H9 (cell line): ENCODE data around the gene RNF167. TPM values are rescaled to one million over a fixed set of nuclear protein-coding genes. Genes with fewer than 3 reads are reported as not detected.

Experiments used
- DNase-seq: peaks from one replicate; pipeline ENCODE4 v3.0.0-alpha.2; 2017
- H2AFZ ChIP-seq: one replicate; pipeline ENCODE4 v1.6.1; 2013; ENCODE audit warnings: mild to moderate bottlenecking, low read length, control low read depth, moderate library complexity
- H2AK5ac ChIP-seq: 2 replicates; pipeline ENCODE4 v1.6.1; 2013; ENCODE audit warnings: low read length, control low read depth, mixed read lengths; ENCODE audit not compliant: insufficient read length
- H2BK120ac ChIP-seq: one replicate; pipeline ENCODE4 v1.6.1; 2013; ENCODE audit warnings: low read depth, mild to moderate bottlenecking, low read length, control low read depth, inconsistent platforms; ENCODE audit not compliant: poor library complexity, severe bottlenecking
- H2BK12ac ChIP-seq: 2 replicates; pipeline ENCODE4 v1.6.1; 2013; ENCODE audit warnings: low read length, control low read depth, mixed read lengths, low read depth; ENCODE audit not compliant: insufficient read length
- H2BK15ac ChIP-seq: 2 replicates; pipeline ENCODE4 v1.6.1; 2013; ENCODE audit warnings: low read depth, low read length, control low read depth
- H2BK20ac ChIP-seq: one replicate; pipeline ENCODE4 v1.6.1; 2013; ENCODE audit warnings: low read depth, mild to moderate bottlenecking, low read length, control low read depth, inconsistent platforms; ENCODE audit not compliant: poor library complexity, severe bottlenecking
- H2BK5ac ChIP-seq: 2 replicates; pipeline ENCODE4 v1.6.1; 2013; ENCODE audit warnings: low read length, control low read depth, mixed read lengths; ENCODE audit not compliant: insufficient read length
- H3K14ac ChIP-seq: 2 replicates; pipeline ENCODE4 v1.6.1; 2013; ENCODE audit warnings: low read length, control low read depth; ENCODE audit not compliant: insufficient read depth
- H3K18ac ChIP-seq: 2 replicates; pipeline ENCODE4 v1.6.1; 2013; ENCODE audit warnings: low read depth, mild to moderate bottlenecking, mixed read lengths, low read length, control low read depth; ENCODE audit not compliant: insufficient read length
- H3K23ac ChIP-seq: 2 replicates; pipeline ENCODE4 v1.6.1; 2013; ENCODE audit warnings: low read length, control low read depth, mixed read lengths, low read depth; ENCODE audit not compliant: insufficient read length
- H3K23me2 ChIP-seq: 2 replicates; pipeline ENCODE4 v1.6.1; 2013; ENCODE audit warnings: low read depth, mild to moderate bottlenecking, mixed read lengths, low read length, control low read depth; ENCODE audit not compliant: insufficient read length, poor library complexity, severe bottlenecking
- H3K27ac ChIP-seq: 2 replicates; pipeline ENCODE4 v1.5.1; 2013; ENCODE audit warnings: low read length, control low read depth, mixed read lengths, low read depth; ENCODE audit not compliant: insufficient read length
- H3K27me3 ChIP-seq: 2 replicates; pipeline ENCODE4 v1.6.1; 2013; ENCODE audit warnings: low read length, control low read depth, inconsistent platforms; ENCODE audit not compliant: insufficient read depth
- H3K4ac ChIP-seq: 2 replicates; pipeline ENCODE4 v1.6.1; 2013; ENCODE audit warnings: low read depth, mild to moderate bottlenecking, control low read depth, inconsistent platforms, low read length, moderate library complexity
- H3K4me1 ChIP-seq: 2 replicates; pipeline ENCODE4 v1.6.1; 2013; ENCODE audit warnings: low read length, control low read depth, inconsistent platforms; ENCODE audit not compliant: insufficient read depth
- H3K4me2 ChIP-seq: 2 replicates; pipeline ENCODE4 v1.6.1; 2013; ENCODE audit warnings: low read length, control low read depth, mixed read lengths; ENCODE audit not compliant: insufficient read length, insufficient read depth
- H3K56ac ChIP-seq: 2 replicates; pipeline ENCODE4 v1.6.1; 2013; ENCODE audit warnings: low read depth, mild to moderate bottlenecking, mixed read lengths, low read length, control low read depth; ENCODE audit not compliant: insufficient read length
- H3K79me1 ChIP-seq: 2 replicates; pipeline ENCODE4 v1.6.1; 2013; ENCODE audit warnings: low read depth, mild to moderate bottlenecking, moderate library complexity, low read length, control low read depth, inconsistent platforms; ENCODE audit not compliant: insufficient read depth, poor library complexity, severe bottlenecking
- H3K79me2 ChIP-seq: 2 replicates; pipeline ENCODE4 v1.6.1; 2013; ENCODE audit warnings: low read length, control low read depth, inconsistent platforms; ENCODE audit not compliant: insufficient read depth
- H3K9ac ChIP-seq: 2 replicates; pipeline ENCODE4 v1.6.1; 2013; ENCODE audit warnings: low read length, control low read depth, mixed read lengths; ENCODE audit not compliant: insufficient read length; ENCODE audit errors: extremely low read depth
- H3K9me3 ChIP-seq: one replicate; pipeline ENCODE4 v1.6.1; 2013; ENCODE audit warnings: low read depth, low read length, inconsistent platforms; ENCODE audit not compliant: control insufficient read depth
- H3T11ph ChIP-seq: one replicate; pipeline ENCODE4 v1.6.1; 2013; ENCODE audit warnings: mild to moderate bottlenecking, low read length, control low read depth, inconsistent platforms
- H4K20me1 ChIP-seq: one replicate; pipeline ENCODE4 v1.6.1; 2013; ENCODE audit not compliant: control insufficient read depth, insufficient read length, insufficient read depth
- H4K5ac ChIP-seq: 2 replicates; pipeline ENCODE4 v1.6.1; 2013; ENCODE audit warnings: low read depth, mild to moderate bottlenecking, mixed read lengths, low read length, control low read depth; ENCODE audit not compliant: insufficient read length
- H4K8ac ChIP-seq: replicated peaks from 2 replicates; pipeline ENCODE4 v1.6.1; 2013; ENCODE audit warnings: low read length, control low read depth, mixed read lengths, low read depth; ENCODE audit not compliant: insufficient read length
- H4K91ac ChIP-seq: 2 replicates; pipeline ENCODE4 v1.6.1; 2013; ENCODE audit warnings: low read depth, mild to moderate bottlenecking, moderate library complexity, mixed read lengths, low read length, control low read depth; ENCODE audit not compliant: insufficient read length
- H3K27ac Mint-ChIP-seq, 3 experiments: 2 replicates in 2 of 3; 3 replicates in 1 of 3; pipeline ENCODE4 v1.8.0; 2020 to 2021; ENCODE audit warnings: mixed read lengths in 3 of 3, mild to moderate bottlenecking in 1 of 3, moderate library complexity in 1 of 3
- H3K27me3 Mint-ChIP-seq: 2 replicates; pipeline ENCODE4 v1.8.0; 2021; ENCODE audit warnings: low read depth, mild to moderate bottlenecking, moderate library complexity, mixed read lengths
- H3K36me3 Mint-ChIP-seq, 3 experiments: 2 replicates in 2 of 3; 3 replicates in 1 of 3; pipeline ENCODE4 v1.8.0; 2020 to 2021; ENCODE audit warnings: low read depth in 3 of 3, mixed read lengths in 3 of 3; ENCODE audit not compliant: insufficient read depth in 1 of 3
- H3K4me1 Mint-ChIP-seq, 2 experiments: 2 replicates each; pipeline ENCODE4 v1.8.0; 2020; ENCODE audit warnings: mixed read lengths in 2 of 2
- H3K4me3 Mint-ChIP-seq, 2 experiments: 2 replicates in 1 of 2; 3 replicates in 1 of 2; pipeline ENCODE4 v1.8.0; 2020 to 2021; ENCODE audit warnings: mild to moderate bottlenecking in 2 of 2, mixed read lengths in 2 of 2, moderate library complexity in 1 of 2
- H3K9me3 Mint-ChIP-seq, 2 experiments: 2 replicates in 1 of 2; 3 replicates in 1 of 2; pipeline ENCODE4 v1.8.0; 2020; ENCODE audit warnings: mild to moderate bottlenecking in 2 of 2, mixed read lengths in 2 of 2, moderate library complexity in 1 of 2
- CTCF ChIP-seq: fragments of 200-600 bp; sonication (generic); conservative IDR thresholded peaks from 3 replicates; pipeline ENCODE4 v1.8.0; 2021; ENCODE audit warnings: antibody characterized with exemption, mild to moderate bottlenecking
- WGBS: extraction: QIAGEN DNeasy Blood & Tissue Kit; methylation state at CpG from one replicate; pipeline ENCODE4 v1.1.7; 2013; ENCODE audit warnings: missing lambda C conversion rate, low lambda C conversion rate, mixed read lengths; ENCODE audit not compliant: insufficient read length; ENCODE audit errors: extremely low coverage; 5-methylcytosine and 5-hydroxymethylcytosine counted together
- microRNA-seq: library from miRNA; unstranded; fragments of <30 nt; microRNA quantifications from one replicate; pipeline ENCODE4, GENCODE V29; 2020; ENCODE audit warnings: borderline microRNAs expressed
- total RNA-seq: library from RNA; stranded (reverse); gene quantifications from 2 replicates; pipeline ENCODE4 v1.2.1, GENCODE V29; 2021

RNF167 gene
- total RNA-seq, 1 experiment from 2014 or later = 134 TPM

GRCh38 chr17:4994081-4994595 is 54.1 kb downstream of the RNF167 start:
- no peaks in the 10 kb centered on the region for H3K79me1 ChIP-seq
- H3K23me2 ChIP-seq = peaks cover 14% of the 10 kb centered on the region
- H2BK120ac ChIP-seq = no peak overlapping the region
- no peak overlapping the region for H4K5ac ChIP-seq
- H3K14ac ChIP-seq = no peak overlapping the region
- Mint-ChIP-seq H3K9me3 (no peaks in the 10 kb centered on the region), H3K4me3 (no peak overlapping the region), H3K27me3 (peaks cover 42% of the 10 kb centered on the region), H3K36me3 (no peaks in the 10 kb centered on the region; a peak in 1 of 7 replicates), H3K27ac (no peak overlapping the region), H3K4me1 (peaks cover 4 to 8% of the 10 kb centered on the region in 2 experiments)
- peaks cover 2% of the 10 kb centered on the region for H3K4me1 ChIP-seq
- no peak for TF ChIP-seq CTCF
- H3K9ac ChIP-seq = no peak overlapping the region
- H2BK12ac ChIP-seq = no peak overlapping the region
- no peaks in the 10 kb centered on the region for H3K9me3 ChIP-seq
- H3K27me3 ChIP-seq = peaks cover 1% of the 10 kb centered on the region; the same call in 1 of the 2 replicates
- H3K27ac ChIP-seq = no peak overlapping the region
- no peak overlapping the region for H3T11ph ChIP-seq
- no peak overlapping the region for H3K4ac ChIP-seq
- H2BK5ac ChIP-seq = no peak overlapping the region
- no peak overlapping the region for H3K18ac ChIP-seq
- H3K56ac ChIP-seq = no peak overlapping the region
- H3K4me2 ChIP-seq = no peak overlapping the region
- no peak overlapping the region for H2AK5ac ChIP-seq
- no peak for DNase-seq
- H3K23ac ChIP-seq = no peak overlapping the region
- H4K8ac ChIP-seq = no peak overlapping the region
- H2AFZ ChIP-seq = no peak overlapping the region
- H2BK15ac ChIP-seq = no peak overlapping the region
- no peak overlapping the region for H4K91ac ChIP-seq
- no peaks in the 10 kb centered on the region for H4K20me1 ChIP-seq
- WGBS = no CpG with 5 or more reads among the region's 6 CpGs
- peaks cover 2% of the 10 kb centered on the region; the same call in 1 of the 2 replicates for H3K79me2 ChIP-seq
- no peak overlapping the region for H2BK20ac ChIP-seq

Small RNA genes within 50 kb of the gene (microRNA-seq; reads per million reads assigned to microRNA genes)
- gene MIR6864 (not detected), gene MIR6865 (not detected)

Other genes with a start within 250 kb of the RNF167 start
- 148 and 154 TPM in 2 replicates for gene PELP1, start 236.1 kb upstream of the RNF167 start, total RNA-seq
- 75.3 and 81.1 TPM in 2 replicates for gene ARRB2, start 229.6 kb upstream of the RNF167 start, total RNA-seq
- gene MED11, start 208.8 kb upstream of the RNF167 start, total RNA-seq = 17.5 and 19.5 TPM in 2 replicates
- gene ZMYND15, start 200.4 kb upstream of the RNF167 start, total RNA-seq = 0.42 and 0.44 TPM in 2 replicates
- gene CXCL16, start 200.3 kb upstream of the RNF167 start, total RNA-seq = 4.2 and 4.5 TPM in 2 replicates
- not detected in 2 replicates for gene TM4SF5, start 168.4 kb upstream of the RNF167 start, total RNA-seq
- 0.31 TPM in 1 of 2 replicates, not detected in the other for gene VMO1, start 153.9 kb upstream of the RNF167 start, total RNA-seq
- gene GLTPD2, start 151.3 kb upstream of the RNF167 start, total RNA-seq = not detected in 2 replicates
- 244 and 247 TPM in 2 replicates for gene PSMB6, start 144.1 kb upstream of the RNF167 start, total RNA-seq
- gene PLD2, start 133.1 kb upstream of the RNF167 start, total RNA-seq = 63.3 and 66.6 TPM in 2 replicates
- gene MINK1, start 106.9 kb upstream of the RNF167 start, total RNA-seq = 64.3 and 68.8 TPM in 2 replicates
- 4.0 and 4.4 TPM in 2 replicates for gene C17orf107, start 40.7 kb upstream of the RNF167 start, total RNA-seq
- gene CHRNE, start 37.2 kb upstream of the RNF167 start, total RNA-seq = 0.31 and 0.61 TPM in 2 replicates
- not detected in 2 replicates for gene GP1BA, start 8.0 kb upstream of the RNF167 start, total RNA-seq
- gene SLC25A11, start 222 bp upstream of the RNF167 start, total RNA-seq = 74.9 and 80.6 TPM in 2 replicates
- 1,149 and 1,217 TPM in 2 replicates for gene PFN1, start 8.3 kb downstream of the RNF167 start, total RNA-seq
- 20.7 and 25.4 TPM in 2 replicates for gene ENO3, start 10.9 kb downstream of the RNF167 start, total RNA-seq
- gene SPAG7, start 27.5 kb downstream of the RNF167 start, total RNA-seq = 102 and 105 TPM in 2 replicates
- 13.7 and 15.6 TPM in 2 replicates for gene CAMTA2, start 47.4 kb downstream of the RNF167 start, total RNA-seq
- 1.3 and 1.5 TPM in 2 replicates for gene INCA1, start 57.3 kb downstream of the RNF167 start, total RNA-seq
- 85.6 and 87.3 TPM in 2 replicates for gene KIF1C, start 57.7 kb downstream of the RNF167 start, total RNA-seq
- 0.15 and 0.17 TPM in 2 replicates for gene SLC52A1, start 95.2 kb downstream of the RNF167 start, total RNA-seq
- 0.11 and 0.18 TPM in 2 replicates for gene ZFP3, start 138.2 kb downstream of the RNF167 start, total RNA-seq
- 44.7 and 46.4 TPM in 2 replicates for gene ZNF232, start 171.6 kb downstream of the RNF167 start, total RNA-seq
- gene USP6, start 175.8 kb downstream of the RNF167 start, total RNA-seq = 0.17 and 0.18 TPM in 2 replicates